ENCODE measurements around the gene THEM5.

THEM5 gene

GRCh38 chr1:151839082-151839412 is 14.5 kb downstream of the THEM5 start:
- peaks cover 41% of the 10 kb centered on the region for H3K27me3 ChIP-seq (ENCODE audit: insufficient read depth, low read length)
- peak overlapping the region; percentile 61 for H3K4me3 ChIP-seq (ENCODE audit: low read length)
- H3K9ac ChIP-seq (ENCODE audit: low read depth, low read length), result peak overlapping the region; percentile 59
- WGBS, result 4% methylated on average over 16 of the region's 16 CpGs
- no peaks in the 10 kb centered on the region for H3K9me3 ChIP-seq (ENCODE audit: insufficient read depth, low read depth, low read length)
- no peaks in the 10 kb centered on the region for H3K36me3 ChIP-seq (ENCODE audit: insufficient read depth, low read length)
- peaks cover 13% of the 10 kb centered on the region for H3K4me1 ChIP-seq (ENCODE audit: insufficient read depth, low read length)
- no peak overlapping the region for H3K27ac ChIP-seq (ENCODE audit: low read depth, low read length)

DNA sequence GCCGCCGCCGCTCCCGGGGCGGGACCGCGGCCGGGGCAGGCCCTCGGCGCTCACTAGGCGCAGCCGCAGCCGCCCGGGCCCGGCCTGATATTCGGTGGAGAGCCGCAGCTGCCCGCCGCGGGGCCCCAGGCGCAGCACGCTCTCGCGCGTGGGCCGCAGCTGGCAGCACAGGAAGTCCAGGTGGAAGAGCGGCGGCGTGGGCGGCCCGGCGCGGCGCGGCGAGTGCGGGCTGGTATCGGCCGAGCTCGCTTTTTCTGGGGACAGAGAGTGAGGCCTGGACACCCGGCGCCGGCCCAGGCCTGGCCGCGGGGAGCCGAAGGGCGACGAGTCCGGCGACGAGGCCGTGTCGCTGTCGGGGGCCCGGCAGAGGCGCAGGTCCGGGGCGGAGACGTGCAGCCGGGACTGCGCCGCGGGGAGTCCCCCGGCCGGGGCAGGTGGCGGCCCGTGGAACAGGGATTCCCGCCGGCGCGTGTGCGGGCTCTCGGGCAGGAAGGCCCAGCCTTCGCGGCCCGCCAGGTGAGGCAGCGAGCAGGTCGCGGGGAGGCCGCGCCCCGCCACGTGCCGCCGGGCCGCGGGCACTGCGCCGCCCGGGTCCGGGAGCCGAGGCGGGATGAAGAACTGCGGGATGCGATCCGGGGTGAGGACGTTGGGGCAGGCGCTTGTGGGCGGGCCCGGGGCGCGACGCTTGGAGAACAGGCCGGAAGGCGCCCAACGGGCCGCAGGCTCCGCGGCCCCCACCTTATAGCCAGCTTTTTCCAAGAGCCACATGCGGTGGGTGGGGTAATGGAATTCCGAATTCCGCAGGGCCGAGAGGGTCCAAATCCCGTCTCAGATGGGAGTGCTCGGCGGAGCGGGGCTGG is 15.1 kb downstream of the THEM5 start:
- Histone ChIP-seq H3K9me3 (ENCODE audit: insufficient read depth, low read depth, low read length) (no peaks in the 10 kb centered on the region), H3K9ac (ENCODE audit: low read depth, low read length) (peak overlapping the region; percentile 59), H3K4me1 (ENCODE audit: insufficient read depth, low read length) (peaks cover 13% of the 10 kb centered on the region), H3K4me3 (ENCODE audit: low read length) (peak overlapping the region; percentile 61), H3K36me3 (ENCODE audit: insufficient read depth, low read length) (no peaks in the 10 kb centered on the region), H3K27me3 (ENCODE audit: insufficient read depth, low read length) (peaks cover 41% of the 10 kb centered on the region), H3K27ac (ENCODE audit: low read depth, low read length) (no peak overlapping the region)
- under 1% methylated on average over 112 of the region's 117 CpGs for WGBS

- H3K27ac ChIP-seq (ENCODE audit: low read depth, low read length), result no peak overlapping the region
- H3K4me1 ChIP-seq (ENCODE audit: insufficient read depth, low read length), result peaks cover 13% of the 10 kb centered on the region
- H3K36me3 ChIP-seq (ENCODE audit: insufficient read depth, low read length), result no peaks in the 10 kb centered on the region
- H3K27me3 ChIP-seq (ENCODE audit: insufficient read depth, low read length), result peaks cover 41% of the 10 kb centered on the region
- peak overlapping the region; percentile 59 for H3K9ac ChIP-seq (ENCODE audit: low read depth, low read length)
- no peaks in the 10 kb centered on the region for H3K9me3 ChIP-seq (ENCODE audit: insufficient read depth, low read depth, low read length)
- WGBS, result 7% methylated on average over 26 of the region's 26 CpGs
- H3K4me3 ChIP-seq (ENCODE audit: low read length), result peak overlapping the region; percentile 61
These were observed 15.7 kb downstream of the THEM5 start for GRCh38 chr1:151837884-151838221.

- Histone ChIP-seq H3K27me3 (ENCODE audit: insufficient read depth, low read length) (peaks cover 41% of the 10 kb centered on the region), H3K36me3 (ENCODE audit: insufficient read depth, low read length) (no peaks in the 10 kb centered on the region), H3K27ac (ENCODE audit: low read depth, low read length) (no peak overlapping the region), H3K4me1 (ENCODE audit: insufficient read depth, low read length) (peaks cover 13% of the 10 kb centered on the region), H3K4me3 (ENCODE audit: low read length) (no peak overlapping the region), H3K9me3 (ENCODE audit: insufficient read depth, low read depth, low read length) (no peaks in the 10 kb centered on the region), H3K9ac (ENCODE audit: low read depth, low read length) (no peak overlapping the region)
- 89% methylated on average over 3 of the region's 3 CpGs for WGBS
These were observed 16.3 kb downstream of the THEM5 start for GRCh38 chr1:151837197-151837596.

DNA sequence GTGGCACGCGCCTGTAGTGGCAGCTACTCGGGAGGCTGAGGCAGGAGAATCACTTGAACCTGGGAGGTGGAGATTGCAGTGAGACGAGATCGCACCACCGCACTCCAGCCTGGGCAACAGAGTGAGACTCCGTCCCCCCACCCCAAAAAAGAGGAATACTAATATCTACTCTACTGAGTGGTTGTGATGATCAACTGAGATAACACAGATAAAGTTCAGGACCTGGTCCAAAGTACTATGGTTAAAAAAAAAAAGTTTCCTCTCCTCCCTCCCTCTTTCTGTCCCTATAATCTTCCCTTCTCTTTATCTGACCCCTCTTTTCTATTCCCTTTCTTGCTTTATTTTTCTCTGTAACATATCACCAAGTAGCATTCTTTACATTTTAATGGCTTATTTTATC is 17.9 kb downstream of the THEM5 start:
- H3K9ac ChIP-seq (ENCODE audit: low read depth, low read length), result no peak overlapping the region
- no peaks in the 10 kb centered on the region for H3K9me3 ChIP-seq (ENCODE audit: insufficient read depth, low read depth, low read length)
- peaks cover 36% of the 10 kb centered on the region for H3K27me3 ChIP-seq (ENCODE audit: insufficient read depth, low read length)
- no peak overlapping the region for H3K4me3 ChIP-seq (ENCODE audit: low read length)
- H3K4me1 ChIP-seq (ENCODE audit: insufficient read depth, low read length), result peaks cover 10% of the 10 kb centered on the region
- H3K36me3 ChIP-seq (ENCODE audit: insufficient read depth, low read length), result no peaks in the 10 kb centered on the region
- no peak overlapping the region for H3K27ac ChIP-seq (ENCODE audit: low read depth, low read length)
- 91% methylated on average over 4 of the region's 7 CpGs for WGBS

- peaks cover 28% of the 10 kb centered on the region for H3K27me3 ChIP-seq (ENCODE audit: insufficient read depth, low read length)
- no peaks in the 10 kb centered on the region for H3K36me3 ChIP-seq (ENCODE audit: insufficient read depth, low read length)
- 92% methylated on average over 2 of the region's 3 CpGs for WGBS
- H3K27ac ChIP-seq (ENCODE audit: low read depth, low read length), result no peak overlapping the region
- H3K4me3 ChIP-seq (ENCODE audit: low read length), result no peak overlapping the region
- no peaks in the 10 kb centered on the region for H3K9me3 ChIP-seq (ENCODE audit: insufficient read depth, low read depth, low read length)
- no peak overlapping the region for H3K9ac ChIP-seq (ENCODE audit: low read depth, low read length)
- peaks cover 17% of the 10 kb centered on the region for H3K4me1 ChIP-seq (ENCODE audit: insufficient read depth, low read length)
These were observed 19.3 kb downstream of the THEM5 start for GRCh38 chr1:151834239-151834638.

- Histone ChIP-seq H3K36me3 (ENCODE audit: insufficient read depth, low read length) (no peaks in the 10 kb centered on the region), H3K9ac (ENCODE audit: low read depth, low read length) (no peak overlapping the region), H3K4me3 (ENCODE audit: low read length) (no peak overlapping the region), H3K27ac (ENCODE audit: low read depth, low read length) (no peak overlapping the region), H3K9me3 (ENCODE audit: insufficient read depth, low read depth, low read length) (no peaks in the 10 kb centered on the region), H3K4me1 (ENCODE audit: insufficient read depth, low read length) (peaks cover 20% of the 10 kb centered on the region), H3K27me3 (ENCODE audit: insufficient read depth, low read length) (peaks cover 19% of the 10 kb centered on the region)
- 87% methylated on average over 7 of the region's 8 CpGs for WGBS
These were observed 20.2 kb downstream of the THEM5 start for GRCh38 chr1:151833172-151833900.

GRCh38 chr1:151832318-151832980 is 21.1 kb downstream of the THEM5 start:
- Histone ChIP-seq H3K9me3 (ENCODE audit: insufficient read depth, low read depth, low read length) (no peaks in the 10 kb centered on the region), H3K27ac (ENCODE audit: low read depth, low read length) (no peak overlapping the region), H3K9ac (ENCODE audit: low read depth, low read length) (no peak overlapping the region), H3K4me3 (ENCODE audit: low read length) (no peak overlapping the region), H3K4me1 (ENCODE audit: insufficient read depth, low read length) (peaks cover 20% of the 10 kb centered on the region), H3K27me3 (ENCODE audit: insufficient read depth, low read length) (peaks cover 10% of the 10 kb centered on the region), H3K36me3 (ENCODE audit: insufficient read depth, low read length) (no peaks in the 10 kb centered on the region)
- WGBS, result 82% methylated on average over 10 of the region's 10 CpGs

DNA sequence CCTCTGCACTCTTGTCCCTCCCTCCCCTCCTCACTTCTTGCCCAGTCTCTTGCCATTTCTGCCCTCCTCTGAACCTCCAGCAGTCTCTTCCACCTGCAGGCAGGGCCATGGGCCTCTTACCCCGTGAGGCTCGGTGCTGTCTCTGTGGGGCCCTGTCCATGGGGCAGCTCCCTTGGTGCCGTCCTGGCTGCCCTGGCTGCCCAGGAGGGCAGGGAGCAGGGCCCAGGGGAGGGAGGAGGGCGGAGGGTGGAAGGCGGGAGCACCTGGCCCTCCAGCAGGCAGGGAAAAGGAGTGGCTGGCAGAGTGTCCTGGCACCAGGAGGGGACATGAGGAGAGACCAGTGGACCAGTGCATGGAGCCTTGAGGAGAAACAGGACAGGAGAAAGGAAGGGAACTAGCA is 21.9 kb downstream of the THEM5 start, which contains the start of gene RORC:
Gene RORC, minus strand, starts transcription at position 198 of the 400 bp plus-strand sequence. Its CDS starts 38 bp downstream, at position 160.
- Histone ChIP-seq H3K27me3 (ENCODE audit: insufficient read depth, low read length) (peaks cover 1% of the 10 kb centered on the region), H3K36me3 (ENCODE audit: insufficient read depth, low read length) (no peaks in the 10 kb centered on the region), H3K27ac (ENCODE audit: low read depth, low read length) (no peak within 1 kb of the TSS), H3K9ac (ENCODE audit: low read depth, low read length) (no peak within 1 kb of the TSS), H3K4me3 (ENCODE audit: low read length) (no peak within 1 kb of the TSS), H3K4me1 (ENCODE audit: insufficient read depth, low read length) (peaks cover 15% of the 10 kb centered on the region), H3K9me3 (ENCODE audit: insufficient read depth, low read depth, low read length) (no peaks in the 10 kb centered on the region)
- WGBS, result 83% methylated on average over 5 of the region's 5 CpGs

GRCh38 chr1:151831256-151831591 is 22.3 kb downstream of the THEM5 start:
- Histone ChIP-seq H3K27me3 (ENCODE audit: insufficient read depth, low read length) (no peaks in the 10 kb centered on the region; the same call in 1 of the 2 replicates), H3K27ac (ENCODE audit: low read depth, low read length) (no peak overlapping the region), H3K9me3 (ENCODE audit: insufficient read depth, low read depth, low read length) (no peaks in the 10 kb centered on the region), H3K4me3 (ENCODE audit: low read length) (no peak overlapping the region), H3K4me1 (ENCODE audit: insufficient read depth, low read length) (peaks cover 15% of the 10 kb centered on the region), H3K36me3 (ENCODE audit: insufficient read depth, low read length) (no peaks in the 10 kb centered on the region), H3K9ac (ENCODE audit: low read depth, low read length) (no peak overlapping the region)
- WGBS, result 82% methylated on average over 4 of the region's 4 CpGs

DNA sequence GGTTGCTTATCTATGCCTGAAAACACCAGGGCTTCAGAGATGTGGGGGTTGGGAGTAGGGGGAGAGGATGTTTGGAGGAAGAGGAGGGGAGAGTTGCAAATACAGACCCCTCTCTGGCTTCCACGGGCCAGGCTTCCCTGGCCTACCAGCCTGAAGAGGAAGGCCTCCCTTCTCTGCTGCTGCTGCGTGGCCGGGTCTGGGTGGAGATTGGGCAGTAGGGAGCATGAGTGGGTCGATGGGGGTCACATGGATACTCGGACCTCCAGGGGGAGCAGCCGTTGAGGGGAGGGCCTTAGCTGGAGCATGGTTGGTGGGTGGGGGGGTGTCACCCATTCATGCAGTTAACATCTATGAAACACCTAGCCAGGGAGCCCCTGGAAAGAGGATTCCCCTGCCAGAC is 23.5 kb downstream of the THEM5 start:
- Histone ChIP-seq H3K36me3 (ENCODE audit: insufficient read depth, low read length) (no peaks in the 10 kb centered on the region), H3K9me3 (ENCODE audit: insufficient read depth, low read depth, low read length) (no peaks in the 10 kb centered on the region), H3K9ac (ENCODE audit: low read depth, low read length) (no peak overlapping the region), H3K27me3 (ENCODE audit: insufficient read depth, low read length) (no peaks in the 10 kb centered on the region; the same call in 1 of the 2 replicates), H3K27ac (ENCODE audit: low read depth, low read length) (no peak overlapping the region), H3K4me1 (ENCODE audit: insufficient read depth, low read length) (peaks cover 22% of the 10 kb centered on the region), H3K4me3 (ENCODE audit: low read length) (no peak overlapping the region)
- 65% methylated on average over 6 of the region's 6 CpGs for WGBS
